OCI-LY1 (cell line): ENCODE measurements around the gene TUBG2.
"Not testable (repeated sequence)": the region's sequence is repeated elsewhere in the genome, so short reads cannot be mapped to it uniquely, and the experiment has no call there.

Source experiments
- H2AFZ ChIP-seq: fragments of 200-600 bp; sonication (generic), shearing (Covaris generic); 2 replicates; pipeline ENCODE4 v1.6.0; 2014; ENCODE audit warnings: antibody characterized with exemption, mild to moderate bottlenecking, low read length
- H3F3A ChIP-seq: fragments of 200-600 bp; sonication (generic), shearing (Covaris generic); 2 replicates; pipeline ENCODE4 v1.6.0; 2014; ENCODE audit warnings: mild to moderate bottlenecking, antibody characterized with exemption, low read length, moderate library complexity; ENCODE audit not compliant: insufficient read depth
- H3K27ac ChIP-seq: fragments of 200-600 bp; sonication (generic); 2 replicates; pipeline ENCODE4 v1.5.1; 2014; ENCODE audit warnings: low read length, mixed run types, mild to moderate bottlenecking, low read depth; ENCODE audit not compliant: poor library complexity, severe bottlenecking
- H3K27me3 ChIP-seq: fragments of 200-600 bp; sonication (generic); 2 replicates; pipeline ENCODE4 v1.6.0; 2014; ENCODE audit warnings: antibody characterized with exemption, mild to moderate bottlenecking, low read length, moderate library complexity; ENCODE audit not compliant: insufficient read depth
- H3K36me3 ChIP-seq: fragments of 200-600 bp; sonication (generic); 2 replicates; pipeline ENCODE4 v1.6.1; 2014; ENCODE audit warnings: mild to moderate bottlenecking, antibody characterized with exemption, low read length, moderate library complexity, mixed read lengths; ENCODE audit not compliant: insufficient read depth
- H3K4me1 ChIP-seq: fragments of 200-600 bp; sonication (generic); 2 replicates; pipeline ENCODE4 v1.5.1; 2014; ENCODE audit warnings: mild to moderate bottlenecking, low read length, moderate library complexity; ENCODE audit not compliant: insufficient read depth, severe bottlenecking
- H3K4me2 ChIP-seq: fragments of 200-600 bp; sonication (generic), shearing (Covaris generic); 2 replicates; pipeline ENCODE4 v1.6.1; 2014; ENCODE audit warnings: low read length
- H3K4me3 ChIP-seq: fragments of 200-600 bp; sonication (generic); 2 replicates; pipeline ENCODE4 v1.5.1; 2014; ENCODE audit warnings: low read length, low read depth, mild to moderate bottlenecking, mixed read lengths; ENCODE audit not compliant: poor library complexity, severe bottlenecking
- H3K79me2 ChIP-seq: fragments of 200-600 bp; shearing (Covaris generic); 2 replicates; pipeline ENCODE4 v1.6.1; 2016; ENCODE audit warnings: mixed run types, low read length, mixed read lengths; ENCODE audit not compliant: insufficient read depth
- H3K9ac ChIP-seq: fragments of 200-600 bp; sonication (generic), shearing (Covaris generic); 2 replicates; pipeline ENCODE4 v1.6.1; 2014; ENCODE audit warnings: mild to moderate bottlenecking, low read length, mixed read lengths
- H3K9me2 ChIP-seq: fragments of 200-600 bp; sonication (generic), shearing (Covaris generic); 2 replicates; pipeline ENCODE4 v1.6.1; 2014; ENCODE audit warnings: low read depth, mild to moderate bottlenecking, low read length, mixed read lengths
- H3K9me3 ChIP-seq: fragments of 200-600 bp; shearing (Covaris generic); 2 replicates; pipeline ENCODE4 v1.6.1; 2014; ENCODE audit warnings: low read length, mixed read lengths
- H4K20me1 ChIP-seq: fragments of 200-600 bp; sonication (generic), shearing (Covaris generic); 2 replicates; pipeline ENCODE4 v1.6.0; 2016; ENCODE audit warnings: mild to moderate bottlenecking, low read length; ENCODE audit not compliant: insufficient read depth
- EZH2 ChIP-seq: fragments of 200-600 bp; sonication (generic), shearing (Covaris generic); IDR thresholded peaks from 2 replicates; pipeline ENCODE4 v1.8.0; 2017; ENCODE audit warnings: borderline replicate concordance, mixed run types, mild to moderate bottlenecking, antibody characterized with exemption, low read length, moderate library complexity, mixed read lengths
- TF ChIP-seq, protein P1 (sequence below): fragments of 200-600 bp; sonication (generic), shearing (Covaris generic); IDR thresholded peaks from 2 replicates; pipeline ENCODE4 v1.5.1; 2017; ENCODE audit warnings: mild to moderate bottlenecking, antibody characterized with exemption, low read length, moderate library complexity, mixed read lengths

The TUBG2 gene

DNA sequence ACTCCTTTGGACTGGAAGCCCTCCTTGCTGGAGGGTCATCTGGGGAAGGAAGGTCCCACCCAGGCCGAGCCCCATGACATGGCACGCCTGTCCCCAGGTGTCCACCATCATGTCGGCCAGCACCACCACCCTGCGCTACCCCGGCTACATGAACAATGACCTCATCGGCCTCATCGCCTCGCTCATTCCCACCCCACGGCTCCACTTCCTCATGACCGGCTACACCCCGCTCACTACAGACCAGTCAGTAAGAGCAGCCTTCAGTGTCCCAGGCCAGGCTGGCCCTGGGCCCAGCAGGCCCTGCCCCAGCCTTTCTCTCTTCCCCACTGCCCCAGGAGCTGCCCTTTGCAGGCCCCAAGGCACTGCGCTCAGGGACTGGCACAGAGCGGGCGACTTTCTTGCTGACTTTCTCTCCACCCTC lies 6.5 kb downstream of the TUBG2 start:
- H3K36me3 ChIP-seq: peaks cover 17% of the 10 kb centered on the region; the same call in 1 of the 2 replicates
- no peak for TF ChIP-seq EZH2
- TF ChIP-seq, protein P1, sequence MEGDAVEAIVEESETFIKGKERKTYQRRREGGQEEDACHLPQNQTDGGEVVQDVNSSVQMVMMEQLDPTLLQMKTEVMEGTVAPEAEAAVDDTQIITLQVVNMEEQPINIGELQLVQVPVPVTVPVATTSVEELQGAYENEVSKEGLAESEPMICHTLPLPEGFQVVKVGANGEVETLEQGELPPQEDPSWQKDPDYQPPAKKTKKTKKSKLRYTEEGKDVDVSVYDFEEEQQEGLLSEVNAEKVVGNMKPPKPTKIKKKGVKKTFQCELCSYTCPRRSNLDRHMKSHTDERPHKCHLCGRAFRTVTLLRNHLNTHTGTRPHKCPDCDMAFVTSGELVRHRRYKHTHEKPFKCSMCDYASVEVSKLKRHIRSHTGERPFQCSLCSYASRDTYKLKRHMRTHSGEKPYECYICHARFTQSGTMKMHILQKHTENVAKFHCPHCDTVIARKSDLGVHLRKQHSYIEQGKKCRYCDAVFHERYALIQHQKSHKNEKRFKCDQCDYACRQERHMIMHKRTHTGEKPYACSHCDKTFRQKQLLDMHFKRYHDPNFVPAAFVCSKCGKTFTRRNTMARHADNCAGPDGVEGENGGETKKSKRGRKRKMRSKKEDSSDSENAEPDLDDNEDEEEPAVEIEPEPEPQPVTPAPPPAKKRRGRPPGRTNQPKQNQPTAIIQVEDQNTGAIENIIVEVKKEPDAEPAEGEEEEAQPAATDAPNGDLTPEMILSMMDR: no peak
- H3K4me2 ChIP-seq: no peak overlapping the region
- peaks cover 9% of the 10 kb centered on the region for H3K4me1 ChIP-seq
- no peaks in the 10 kb centered on the region; the same call in 1 of the 2 replicates for H3K27me3 ChIP-seq
- H4K20me1 ChIP-seq: no peaks in the 10 kb centered on the region
- H3K79me2 ChIP-seq: no peaks in the 10 kb centered on the region
- no peak overlapping the region for H3K9ac ChIP-seq
- no peaks in the 10 kb centered on the region for H3K9me2 ChIP-seq
- H3F3A ChIP-seq: no peaks in the 10 kb centered on the region
- no peaks in the 10 kb centered on the region for H3K9me3 ChIP-seq
- no peak overlapping the region for H3K27ac ChIP-seq
- H3K4me3 ChIP-seq: no peak overlapping the region
- no peak overlapping the region for H2AFZ ChIP-seq

DNA sequence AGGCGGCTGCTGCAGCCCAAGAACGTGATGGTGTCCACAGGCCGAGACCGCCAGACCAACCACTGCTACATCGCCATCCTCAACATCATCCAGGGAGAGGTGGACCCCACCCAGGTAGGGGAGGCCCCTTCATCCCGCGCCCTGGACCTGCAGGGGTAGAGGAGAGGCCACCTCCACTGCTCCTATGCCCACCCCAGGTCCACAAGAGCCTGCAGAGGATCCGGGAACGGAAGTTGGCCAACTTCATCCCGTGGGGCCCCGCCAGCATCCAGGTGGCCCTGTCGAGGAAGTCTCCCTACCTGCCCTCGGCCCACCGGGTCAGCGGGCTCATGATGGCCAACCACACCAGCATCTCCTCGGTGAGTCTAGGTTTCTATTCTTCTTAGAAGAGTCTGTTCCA lies 7.0 kb downstream of the TUBG2 start:
- not testable (repeated sequence) for H3K9ac ChIP-seq, H3K27ac ChIP-seq

DNA sequence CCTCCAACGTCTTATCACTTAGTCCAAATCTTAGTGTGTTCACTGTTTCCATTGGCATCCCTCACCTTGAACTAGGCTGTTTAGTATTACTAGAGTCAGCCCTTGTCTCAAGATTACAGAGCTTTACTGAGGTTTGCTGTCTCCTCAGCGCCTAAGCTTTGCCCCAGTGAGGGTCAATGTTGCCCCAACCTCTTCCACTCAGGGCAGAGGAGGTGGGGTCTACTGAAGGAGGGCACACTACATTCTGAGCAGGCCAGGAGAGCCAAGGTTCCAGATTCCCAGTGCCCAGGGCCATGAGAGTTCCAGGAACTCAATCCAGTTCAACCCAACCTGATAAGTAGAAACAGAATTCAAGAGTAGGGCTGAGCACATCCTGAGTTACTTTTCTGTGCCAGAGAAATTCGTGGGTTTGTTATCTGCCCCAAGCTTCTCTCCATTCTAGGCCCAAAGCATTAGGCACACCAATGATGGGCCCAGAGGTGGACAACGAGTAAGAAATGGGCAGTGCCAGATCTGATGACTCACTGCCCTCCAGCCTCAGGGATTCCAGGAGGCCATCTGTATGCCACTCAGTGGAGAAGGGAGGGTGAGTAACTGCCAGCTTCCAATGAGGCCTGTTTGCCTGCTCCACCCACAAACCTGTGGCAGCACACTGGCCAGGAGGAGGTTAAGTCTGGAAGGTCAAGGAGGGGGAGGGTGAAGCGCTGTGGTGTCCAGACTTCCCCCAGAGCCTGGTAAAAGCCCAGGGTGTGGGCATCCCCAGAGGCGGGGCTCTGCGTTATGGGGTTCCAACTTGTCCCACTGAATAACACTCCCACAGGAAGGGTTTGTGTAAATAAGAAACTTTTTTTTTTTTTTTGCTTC lies 8.2 kb downstream of the TUBG2 start:
- H3K9me3 ChIP-seq: no peaks in the 10 kb centered on the region
- no peaks in the 10 kb centered on the region for H3K79me2 ChIP-seq
- H3K27me3 ChIP-seq: peaks cover 6% of the 10 kb centered on the region; the same call in 1 of the 2 replicates
- H3F3A ChIP-seq: no peaks in the 10 kb centered on the region
- peaks cover 17% of the 10 kb centered on the region; the same call in 1 of the 2 replicates for H3K36me3 ChIP-seq
- no peak overlapping the region for H3K4me3 ChIP-seq
- H3K9ac ChIP-seq: no peak overlapping the region
- no peak overlapping the region for H3K4me2 ChIP-seq
- H3K27ac ChIP-seq: no peak overlapping the region
- no peak overlapping the region for H2AFZ ChIP-seq
- no peaks in the 10 kb centered on the region for H3K9me2 ChIP-seq
- H3K4me1 ChIP-seq: peaks cover 11% of the 10 kb centered on the region
- TF ChIP-seq, protein P1: no peak
- TF ChIP-seq EZH2: no peak
- no peaks in the 10 kb centered on the region for H4K20me1 ChIP-seq

More for the DNA sequence above, 7.0 kb downstream of the TUBG2 start:
- H3K27me3 ChIP-seq, H3K9me3 ChIP-seq, H3K9me2 ChIP-seq, H3K4me2 ChIP-seq, H2AFZ ChIP-seq, H4K20me1 ChIP-seq, H3K79me2 ChIP-seq, H3K4me3 ChIP-seq, H3F3A ChIP-seq: not testable (repeated sequence)
- Histone ChIP-seq H3K36me3 (peaks cover 17% of the 10 kb centered on the region; the same call in 1 of the 2 replicates), H3K4me1 (peaks cover 11% of the 10 kb centered on the region)

DNA sequence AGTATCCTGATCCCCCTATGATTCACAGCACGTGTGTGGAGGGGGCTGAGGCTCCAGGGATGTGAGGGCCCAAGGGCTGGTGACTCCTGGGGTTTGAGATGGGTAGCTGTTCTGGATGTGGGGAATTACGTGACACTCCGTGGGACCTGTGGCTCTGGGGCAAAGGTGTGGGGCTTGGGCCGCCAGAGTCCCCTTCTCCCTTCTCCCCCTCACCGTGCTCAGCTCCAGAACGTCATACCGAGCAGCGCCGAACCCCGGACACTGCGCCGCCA lies 10.6 kb downstream of the TUBG2 start:
- no peak for TF ChIP-seq EZH2
- TF ChIP-seq, protein P1: no peak
- Histone ChIP-seq H2AFZ (no peak overlapping the region), H3K4me3 (peak overlapping the region; percentile 34), H3K27ac (no peak overlapping the region), H3F3A (no peaks in the 10 kb centered on the region), H3K4me2 (no peak overlapping the region), H3K9me2 (no peaks in the 10 kb centered on the region), H3K9ac (no peak overlapping the region), H3K79me2 (no peaks in the 10 kb centered on the region), H3K9me3 (no peaks in the 10 kb centered on the region), H3K4me1 (peaks cover 20% of the 10 kb centered on the region), H3K36me3 (peaks cover 17% of the 10 kb centered on the region; the same call in 1 of the 2 replicates), H4K20me1 (no peaks in the 10 kb centered on the region), H3K27me3 (peaks cover 9% of the 10 kb centered on the region; the same call in 1 of the 2 replicates)
